A549 (cell line): ENCODE results near the gene TDRD1. TPM values are rescaled to one million over a fixed set of nuclear protein-coding genes. Genes with fewer than 3 reads are reported as not detected.

Experiments used
- ATOH8 ChIP-seq: fragments of 250-450 bp; sonication (Bioruptor Pico); IDR thresholded peaks from 2 replicates; pipeline ENCODE4 v1.5.0; 2020; ENCODE audit warnings: low read depth, mild to moderate bottlenecking, moderate library complexity
- BCL3 ChIP-seq: fragments of >200 bp; sonication (Bioruptor Twin); formaldehyde crosslinking; IDR thresholded peaks from 3 replicates; pipeline ENCODE4 v1.6.1; 2016
- CBX2 ChIP-seq: fragments of 200-600 bp; sonication (generic); IDR thresholded peaks from 2 replicates; pipeline ENCODE4 v1.6.1; 2016; ENCODE audit warnings: low read depth, mild to moderate bottlenecking, borderline replicate concordance
- EHF ChIP-seq: fragments of 250-450 bp; sonication (Bioruptor Pico); IDR thresholded peaks from 2 replicates; pipeline ENCODE4 v1.5.0; 2020; ENCODE audit warnings: mild to moderate bottlenecking
- EP300 ChIP-seq, 2 experiments: fragments of >200 bp; sonication (Bioruptor Twin); formaldehyde crosslinking; IDR thresholded peaks; 2 replicates in 1 of 2; 3 replicates in 1 of 2; pipeline ENCODE4 v1.6.1; 2016 to 2017
- ESRRA ChIP-seq: fragments of 150-350 bp; IDR thresholded peaks from 2 replicates; pipeline ENCODE4 v1.6.1; 2014; ENCODE audit warnings: mild to moderate bottlenecking, low read length, borderline replicate concordance
- GATA3 ChIP-seq: IDR thresholded peaks from 2 replicates; pipeline ENCODE4 v1.6.1; 2012; ENCODE audit warnings: borderline replicate concordance
- HEYL ChIP-seq: fragments of 250-450 bp; sonication (Bioruptor Pico); IDR thresholded peaks from 2 replicates; pipeline ENCODE4 v1.8.0; 2021; ENCODE audit warnings: mild to moderate bottlenecking, moderate library complexity
- HOXA7 ChIP-seq: fragments of 250-450 bp; sonication (Bioruptor Pico); IDR thresholded peaks from 2 replicates; pipeline ENCODE4 v1.5.0; 2020; ENCODE audit warnings: mild to moderate bottlenecking, moderate library complexity
- HOXB13 ChIP-seq: fragments of 250-450 bp; sonication (Bioruptor Pico); IDR thresholded peaks from 2 replicates; pipeline ENCODE4 v1.5.0; 2020; ENCODE audit warnings: low read depth, mild to moderate bottlenecking, moderate library complexity
- HOXB5 ChIP-seq: fragments of 250-450 bp; sonication (Bioruptor Pico); IDR thresholded peaks from 2 replicates; pipeline ENCODE4 v1.5.0; 2020; ENCODE audit warnings: mild to moderate bottlenecking, moderate library complexity
- JUNB ChIP-seq: fragments of >200 bp; sonication (Bioruptor Twin); formaldehyde crosslinking; IDR thresholded peaks from 2 replicates; pipeline ENCODE4 v1.6.1; 2016
- NFE2L2 ChIP-seq: fragments of 150-350 bp; conservative IDR thresholded peaks from 2 replicates; pipeline ENCODE4 v1.6.1; 2014; ENCODE audit warnings: low read length
- PBX3 ChIP-seq: IDR thresholded peaks from 2 replicates; pipeline ENCODE4 v1.6.1; 2012
- POLR2A ChIP-seq: IDR thresholded peaks from 2 replicates; pipeline ENCODE4 v1.6.1; 2012; ENCODE audit warnings: mild to moderate bottlenecking, low read length
- RARB ChIP-seq: fragments of 250-450 bp; sonication (Bioruptor Pico); IDR thresholded peaks from 2 replicates; pipeline ENCODE4 v1.8.0; 2021; ENCODE audit warnings: mild to moderate bottlenecking, moderate library complexity
- REST ChIP-seq: fragments of 200-600 bp; sonication (generic); IDR thresholded peaks from 2 replicates; pipeline ENCODE4 v1.6.1; 2016; ENCODE audit warnings: antibody characterized with exemption, mild to moderate bottlenecking, moderate library complexity
- RNF2 ChIP-seq: fragments of 200-600 bp; sonication (generic); IDR thresholded peaks from 2 replicates; pipeline ENCODE4 v1.6.1; 2016; ENCODE audit warnings: low read depth, mild to moderate bottlenecking, antibody characterized with exemption, moderate library complexity, borderline replicate concordance
- SMC3 ChIP-seq: fragments of >200 bp; sonication (Bioruptor Twin); formaldehyde crosslinking; IDR thresholded peaks from 3 replicates; pipeline ENCODE4 v1.6.1; 2018; ENCODE audit warnings: inconsistent platforms
- USF2 ChIP-seq: fragments of 450-650 bp; IDR thresholded peaks from 2 replicates; pipeline ENCODE4 v1.6.1; 2014; ENCODE audit warnings: antibody characterized with exemption
- ZC3H11A ChIP-seq: fragments of 450-650 bp; IDR thresholded peaks from 2 replicates; pipeline ENCODE4 v1.6.1; 2014; ENCODE audit warnings: antibody characterized with exemption, mild to moderate bottlenecking
- polyA plus RNA-seq, 4 experiments: library from polyadenylated mRNA; depleted of rRNA in 3 of 4; stranded (reverse); fragments of >200 nt; fragmentation: RNase III in 1 of 4; extraction: RNeasy Plus Mini Kit Qiagen cat#74134 plus additional on column Dnase treatment in 1 of 4; gene quantifications; 2 replicates in 3 of 4; 3 replicates in 1 of 4; pipeline ENCODE4 v1.2.3, GENCODE V29; 2011 to 2017

TDRD1 gene
- polyA plus RNA-seq, 2 of the 4 experiments (the other 2 are of a cell fraction) = not detected

- no peak for TF ChIP-seq ESRRA
- no peak for TF ChIP-seq EP300 (IDR thresholded peaks at IDR 0.05)
- no peak for TF ChIP-seq ZC3H11A
- TF ChIP-seq CBX2 = no peak
- no peak for TF ChIP-seq BCL3
- TF ChIP-seq HOXB5 = no peak
- TF ChIP-seq RNF2 = no peak
- no peak for TF ChIP-seq RARB
- no peak for TF ChIP-seq HOXA7 (CRISPR knock-in tag)
- TF ChIP-seq POLR2A = peak; percentile 57; the same call in 1 of the 2 replicates
- no peak for TF ChIP-seq ATOH8 (CRISPR knock-in tag)
- no peak for TF ChIP-seq JUNB
- no peak for TF ChIP-seq HEYL (CRISPR knock-in tag)
- no peak for TF ChIP-seq HOXB13 (CRISPR knock-in tag)
- TF ChIP-seq NFE2L2 = no peak
- TF ChIP-seq SMC3 = no peak
- TF ChIP-seq USF2 = no peak
- no peak for TF ChIP-seq GATA3
- TF ChIP-seq EHF = no peak
- no peak for TF ChIP-seq REST
- 0 out of 2 replicates have a peak, but pooled peaks have one; percentile 38 for TF ChIP-seq PBX3
- TF ChIP-seq, all 56 proteins: peak for 8
Observed at GRCh38 chr10:114173921-114174694, 5.0 kb upstream of the TDRD1 start, which contains the start of gene CCDC186 (continued).
